ENCODE measurements around the gene OIT3. TPM values are rescaled to one million over a fixed set of nuclear protein-coding genes. Genes with fewer than 3 reads are reported as not detected.

Gene OIT3
- 0.16 TPM in 1 of 5 replicates, not detected in the others for total RNA-seq (2022; extraction: Qiagen RNA extraction; ENCODE audit: low read depth)

GRCh38 chr10:72893136-72893798, at the start of gene OIT3:
Gene OIT3 (plus strand): TSS chr10:72893739. CDS start chr10:72893799, 60 bp downstream.

GRCh38 chr10:72954596-72955554, 61.3 kb downstream of the OIT3 start, which contains the start of gene PLA2G12B:
Gene PLA2G12B (minus strand): TSS chr10:72954806. CDS start chr10:72954685, 121 bp downstream.

Other genes starting within 250 kb of the OIT3 start
- 25.0 to 36.4 TPM (median 30.2 TPM) in 5 replicates for gene MCU, start 201.6 kb upstream of the OIT3 start, total RNA-seq (2022; extraction: Qiagen RNA extraction; ENCODE audit: low read depth)
- not detected in 5 replicates for gene PLA2G12B, start 61.1 kb downstream of the OIT3 start, total RNA-seq (2022; extraction: Qiagen RNA extraction; ENCODE audit: low read depth)
- 17.0 to 34.0 TPM (median 23.7 TPM) in 5 replicates for gene P4HA1, start 203.1 kb downstream of the OIT3 start, total RNA-seq (2022; extraction: Qiagen RNA extraction; ENCODE audit: low read depth)
- gene NUDT13, start 216.7 kb downstream of the OIT3 start, total RNA-seq (2022; extraction: Qiagen RNA extraction; ENCODE audit: low read depth) = 2.4 to 4.2 TPM (median 2.7 TPM) in 5 replicates

All from A549 treated with ZK216348 at 1 μM for 4 hours (cell line).